A549 (cell line): ENCODE results near the gene RAPGEF2.

Experiments
- BHLHE40 ChIP-seq: IDR thresholded peaks from 2 replicates; pipeline ENCODE4 v1.6.1; 2012; ENCODE audit warnings: low read depth, low read length, inconsistent platforms
- CTCF ChIP-seq: fragments of >200 bp; sonication (Bioruptor Twin); formaldehyde crosslinking; IDR thresholded peaks from 3 replicates; pipeline ENCODE4 v1.5.1; 2016
- EHMT2 ChIP-seq: fragments of 200-600 bp; sonication (generic); IDR thresholded peaks from 2 replicates; pipeline ENCODE4 v1.6.1; 2016; ENCODE audit warnings: antibody characterized with exemption, low read depth, mild to moderate bottlenecking, moderate library complexity
- ESRRA ChIP-seq: fragments of 150-350 bp; IDR thresholded peaks from 2 replicates; pipeline ENCODE4 v1.6.1; 2014; ENCODE audit warnings: mild to moderate bottlenecking, low read length, borderline replicate concordance
- KDM1A ChIP-seq: fragments of 200-600 bp; sonication (generic); IDR thresholded peaks from 2 replicates; pipeline ENCODE4 v1.6.1; 2016; ENCODE audit warnings: low read depth, mild to moderate bottlenecking
- MAX ChIP-seq: IDR thresholded peaks from 2 replicates; pipeline ENCODE4 v1.6.1; 2012
- MAZ ChIP-seq: fragments of 150-350 bp; IDR thresholded peaks from 2 replicates; pipeline ENCODE4 v1.6.1; 2014; ENCODE audit warnings: antibody characterized with exemption, low read depth, low read length, borderline replicate concordance
- MYC ChIP-seq: IDR thresholded peaks from 2 replicates; pipeline ENCODE4 v1.6.1; 2012; ENCODE audit warnings: mild to moderate bottlenecking, inconsistent platforms, low read length, improper control_type of control experiment, borderline replicate concordance
- POLR2A ChIP-seq: IDR thresholded peaks from 2 replicates; pipeline ENCODE4 v1.6.1; 2012; ENCODE audit warnings: mild to moderate bottlenecking, low read length
- POLR2AphosphoS2 ChIP-seq: conservative IDR thresholded peaks from 2 replicates; pipeline ENCODE4 v1.6.1; 2012; ENCODE audit warnings: low read length, improper control_type of control experiment, inconsistent platforms
- REST ChIP-seq: fragments of 200-600 bp; sonication (generic); IDR thresholded peaks from 2 replicates; pipeline ENCODE4 v1.6.1; 2016; ENCODE audit warnings: antibody characterized with exemption, mild to moderate bottlenecking, moderate library complexity
- RFX5 ChIP-seq: fragments of 450-650 bp; IDR thresholded peaks from 2 replicates; pipeline ENCODE4 v1.7.1; 2014; ENCODE audit warnings: antibody characterized with exemption, mild to moderate bottlenecking, moderate library complexity
- RNF2 ChIP-seq: fragments of 200-600 bp; sonication (generic); IDR thresholded peaks from 2 replicates; pipeline ENCODE4 v1.6.1; 2016; ENCODE audit warnings: low read depth, mild to moderate bottlenecking, antibody characterized with exemption, moderate library complexity, borderline replicate concordance
- ZC3H11A ChIP-seq: fragments of 450-650 bp; IDR thresholded peaks from 2 replicates; pipeline ENCODE4 v1.6.1; 2014; ENCODE audit warnings: antibody characterized with exemption, mild to moderate bottlenecking

GRCh38 chr4:159126716-159127115 is 23.8 kb downstream of the RAPGEF2 start:
- TF ChIP-seq POLR2AphosphoS2 (no peak), CTCF (no peak), MAX (no peak), BHLHE40 (no peak), MYC (no peak), MAZ (no peak), RNF2 (no peak), KDM1A (no peak), REST (no peak), ZC3H11A (no peak), RFX5 (no peak), EHMT2 (no peak), ESRRA (no peak), POLR2A (no peak)
